ENCODE results near the gene OR11L1.
A peak's percentile ranks its signal among the peaks of the same experiment; 100 is the strongest.

OR11L1 gene

GRCh38 chr1:247841796-247842195 is at the start of gene OR11L1:
OR11L1 (minus strand) TSS chr1:247841896; CDS start chr1:247841896, 0 bp downstream.
- DNase-seq (ENCODE audit: low read depth in 2 of 2) = no peak

- DNase-seq (ENCODE audit: low read depth in 2 of 2) = no peak
Measured at GRCh38 chr1:247884797-247885413, 43.2 kb upstream of the OR11L1 start.

- DNase-seq (ENCODE audit: low read depth in 2 of 2) = no peak
Measured at GRCh38 chr1:247883346-247883745, 41.6 kb upstream of the OR11L1 start.

- no peak for DNase-seq (ENCODE audit: low read depth in 2 of 2)
Measured at GRCh38 chr1:247865416-247865815, 23.7 kb upstream of the OR11L1 start.

GRCh38 chr1:247864644-247865043 is 22.9 kb upstream of the OR11L1 start:
- DNase-seq (ENCODE audit: low read depth in 2 of 2) = no peak

- DNase-seq (ENCODE audit: low read depth in 2 of 2) = no peak
Measured at GRCh38 chr1:247862756-247863155, 21.1 kb upstream of the OR11L1 start.

GRCh38 chr1:247857985-247858619 is 16.4 kb upstream of the OR11L1 start:
- no peak for DNase-seq (ENCODE audit: low read depth in 2 of 2)

- DNase-seq (ENCODE audit: low read depth in 2 of 2) = peak; percentile 4 to 33
Measured at GRCh38 chr1:247857069-247857984, 15.6 kb upstream of the OR11L1 start, which contains the start of gene TRIM58. TRIM58 (plus strand) TSS chr1:247857187; CDS start chr1:247857247, 60 bp downstream.

GRCh38 chr1:247855911-247856310 is 14.2 kb upstream of the OR11L1 start:
- DNase-seq (ENCODE audit: low read depth in 2 of 2) = no peak

- DNase-seq (ENCODE audit: low read depth in 2 of 2) = no peak
Measured at GRCh38 chr1:247854899-247855545, 13.3 kb upstream of the OR11L1 start.

- no peak for DNase-seq (ENCODE audit: low read depth in 2 of 2)
Measured at GRCh38 chr1:247849616-247850015, 7.9 kb upstream of the OR11L1 start.

GRCh38 chr1:247848346-247848745 is 6.7 kb upstream of the OR11L1 start:
- no peak for DNase-seq (ENCODE audit: low read depth in 2 of 2)

- DNase-seq (ENCODE audit: low read depth in 2 of 2) = no peak
Measured at GRCh38 chr1:247845693-247846017, 4.0 kb upstream of the OR11L1 start.

- no peak for DNase-seq (ENCODE audit: low read depth in 2 of 2)
Measured at GRCh38 chr1:247845011-247845692, 3.5 kb upstream of the OR11L1 start.

- no peak for DNase-seq (ENCODE audit: low read depth in 2 of 2)
Measured at GRCh38 chr1:247843411-247843810, 1.7 kb upstream of the OR11L1 start.

GRCh38 chr1:247840818-247841217 is 878 bp downstream of the OR11L1 start:
- no peak for DNase-seq (ENCODE audit: low read depth in 2 of 2)

- no peak for DNase-seq (ENCODE audit: low read depth in 2 of 2)
Measured at GRCh38 chr1:247833601-247834000, 8.1 kb downstream of the OR11L1 start.

GRCh38 chr1:247829656-247830055 is 12.0 kb downstream of the OR11L1 start:
- DNase-seq (ENCODE audit: low read depth in 2 of 2) = no peak

- no peak for DNase-seq (ENCODE audit: low read depth in 2 of 2)
Measured at GRCh38 chr1:247825362-247825761, 16.3 kb downstream of the OR11L1 start.

- no peak for DNase-seq (ENCODE audit: low read depth in 2 of 2)
Measured at GRCh38 chr1:247824023-247824422, 17.7 kb downstream of the OR11L1 start, which contains the start of gene OR14A16. OR14A16 (minus strand) TSS chr1:247824119; CDS start chr1:247815729, 8,390 bp downstream.

- DNase-seq (ENCODE audit: low read depth in 2 of 2) = no peak
Measured at GRCh38 chr1:247822060-247822459, 19.6 kb downstream of the OR11L1 start.

Measured in stimulated activated CD4-positive, alpha-beta T cell treated with anti-CD3 and anti-CD28 coated beads, Interleukin-4, amount 100 ng/mL, for 48 hours (primary cell).